ENCODE results near the gene TULP3.

- TF ChIP-seq CTCF (optimal IDR thresholded peaks at IDR 0.05 in 1 of 3, IDR thresholded peaks at IDR 0.05 in 1 of 3, conservative IDR thresholded peaks at IDR 0.05 in 1 of 3; ENCODE audit: extremely low read depth in 1 of 3, insufficient read depth in 2 of 3, low read length in 3 of 3) (no peak), EZH2 (IDR thresholded peaks at IDR 0.05; ENCODE audit: low read length) (no peak)
Measured at GRCh38 chr12:2860170-2860569, 30.5 kb upstream of the TULP3 start.

All from keratinocyte (primary cell).